Measurements from ENCODE around the gene ADD2. TPM values are rescaled to one million over a fixed set of nuclear protein-coding genes. Genes with fewer than 3 reads are reported as not detected.

Gene ADD2
- total RNA-seq, 1 experiment from 2014 or later = 0.71 TPM

- DNase-seq (ENCODE audit: low spot score) = no peak
Observed at GRCh38 chr2:70705160-70705850, 62.7 kb downstream of the ADD2 start.

GRCh38 chr2:70703900-70704549 is 64.0 kb downstream of the ADD2 start:
- DNase-seq (ENCODE audit: low spot score) = no peak

- no peak for DNase-seq (ENCODE audit: low spot score)
Observed at GRCh38 chr2:70702711-70703395, 65.1 kb downstream of the ADD2 start.

- DNase-seq (ENCODE audit: low spot score) = no peak
Observed at GRCh38 chr2:70698847-70699246, 69.2 kb downstream of the ADD2 start.

- DNase-seq (ENCODE audit: low spot score) = no peak
Observed at GRCh38 chr2:70697603-70698383, 70.2 kb downstream of the ADD2 start.

GRCh38 chr2:70696142-70696541 is 71.9 kb downstream of the ADD2 start:
- no peak for DNase-seq (ENCODE audit: low spot score)

GRCh38 chr2:70692256-70692655 is 75.7 kb downstream of the ADD2 start:
- DNase-seq (ENCODE audit: low spot score) = no peak

- no peak for DNase-seq (ENCODE audit: low spot score)
Observed at GRCh38 chr2:70691497-70692140, 76.4 kb downstream of the ADD2 start.

GRCh38 chr2:70690846-70691245 is 77.2 kb downstream of the ADD2 start:
- DNase-seq (ENCODE audit: low spot score) = no peak

GRCh38 chr2:70688427-70688826 is 79.6 kb downstream of the ADD2 start:
- no peak for DNase-seq (ENCODE audit: low spot score)

- DNase-seq (ENCODE audit: low spot score) = no peak
Observed at GRCh38 chr2:70687461-70687795, 80.6 kb downstream of the ADD2 start.

- DNase-seq (ENCODE audit: low spot score) = peak; percentile 48
Observed at GRCh38 chr2:70686577-70687460, 81.2 kb downstream of the ADD2 start.

GRCh38 chr2:70685771-70686171 is 82.2 kb downstream of the ADD2 start:
- no peak for DNase-seq (ENCODE audit: low spot score)

- no peak for DNase-seq (ENCODE audit: low spot score)
Observed at GRCh38 chr2:70684846-70685622, 83.0 kb downstream of the ADD2 start.

GRCh38 chr2:70683455-70683854 is 84.5 kb downstream of the ADD2 start:
- DNase-seq (ENCODE audit: low spot score) = no peak

GRCh38 chr2:70680735-70681134 is 87.3 kb downstream of the ADD2 start:
- no peak for DNase-seq (ENCODE audit: low spot score)

GRCh38 chr2:70679259-70679658 is 88.7 kb downstream of the ADD2 start:
- no peak for DNase-seq (ENCODE audit: low spot score)

GRCh38 chr2:70678576-70679143 is 89.3 kb downstream of the ADD2 start:
- peak; percentile 63 for DNase-seq (ENCODE audit: low spot score)

- DNase-seq (ENCODE audit: low spot score) = no peak
Observed at GRCh38 chr2:70676301-70677035, 91.5 kb downstream of the ADD2 start.

Data from HT-29 (cell line).